ENCODE measurements around the gene MGRN1.

- TF ChIP-seq, protein P1, sequence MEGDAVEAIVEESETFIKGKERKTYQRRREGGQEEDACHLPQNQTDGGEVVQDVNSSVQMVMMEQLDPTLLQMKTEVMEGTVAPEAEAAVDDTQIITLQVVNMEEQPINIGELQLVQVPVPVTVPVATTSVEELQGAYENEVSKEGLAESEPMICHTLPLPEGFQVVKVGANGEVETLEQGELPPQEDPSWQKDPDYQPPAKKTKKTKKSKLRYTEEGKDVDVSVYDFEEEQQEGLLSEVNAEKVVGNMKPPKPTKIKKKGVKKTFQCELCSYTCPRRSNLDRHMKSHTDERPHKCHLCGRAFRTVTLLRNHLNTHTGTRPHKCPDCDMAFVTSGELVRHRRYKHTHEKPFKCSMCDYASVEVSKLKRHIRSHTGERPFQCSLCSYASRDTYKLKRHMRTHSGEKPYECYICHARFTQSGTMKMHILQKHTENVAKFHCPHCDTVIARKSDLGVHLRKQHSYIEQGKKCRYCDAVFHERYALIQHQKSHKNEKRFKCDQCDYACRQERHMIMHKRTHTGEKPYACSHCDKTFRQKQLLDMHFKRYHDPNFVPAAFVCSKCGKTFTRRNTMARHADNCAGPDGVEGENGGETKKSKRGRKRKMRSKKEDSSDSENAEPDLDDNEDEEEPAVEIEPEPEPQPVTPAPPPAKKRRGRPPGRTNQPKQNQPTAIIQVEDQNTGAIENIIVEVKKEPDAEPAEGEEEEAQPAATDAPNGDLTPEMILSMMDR (IDR thresholded peaks at IDR 0.05) = no peak
- TF ChIP-seq POLR2A (IDR thresholded peaks at IDR 0.05) (no peak), EP300 (IDR thresholded peaks at IDR 0.05) (no peak)
Measured at GRCh38 chr16:4601864-4602186, 22.8 kb upstream of the MGRN1 start.

All from ovary (tissue), 3 donors.